ENCODE results near the gene KCNN4. TPM values are rescaled to one million over a fixed set of nuclear protein-coding genes. Genes with fewer than 3 reads are reported as not detected.

The KCNN4 gene
- total RNA-seq, result 3.9 and 6.1 TPM in 2 replicates

GRCh38 chr19:43780706-43781525 lies at the start of gene KCNN4:
KCNN4 (minus strand) TSS chr19:43780973; CDS start chr19:43780861, 112 bp downstream.

GRCh38 chr19:43826787-43827754 lies 46.3 kb upstream of the KCNN4 start, which contains the start of gene ZNF283:
ZNF283 (plus strand) TSS chr19:43827321; CDS start chr19:43833505, 6,184 bp downstream.

GRCh38 chr19:43802216-43802951 lies 21.6 kb upstream of the KCNN4 start, which contains the start of gene LYPD5:
LYPD5 (minus strand) TSS chr19:43802447; CDS start chr19:43802380, 67 bp downstream.

DNA sequence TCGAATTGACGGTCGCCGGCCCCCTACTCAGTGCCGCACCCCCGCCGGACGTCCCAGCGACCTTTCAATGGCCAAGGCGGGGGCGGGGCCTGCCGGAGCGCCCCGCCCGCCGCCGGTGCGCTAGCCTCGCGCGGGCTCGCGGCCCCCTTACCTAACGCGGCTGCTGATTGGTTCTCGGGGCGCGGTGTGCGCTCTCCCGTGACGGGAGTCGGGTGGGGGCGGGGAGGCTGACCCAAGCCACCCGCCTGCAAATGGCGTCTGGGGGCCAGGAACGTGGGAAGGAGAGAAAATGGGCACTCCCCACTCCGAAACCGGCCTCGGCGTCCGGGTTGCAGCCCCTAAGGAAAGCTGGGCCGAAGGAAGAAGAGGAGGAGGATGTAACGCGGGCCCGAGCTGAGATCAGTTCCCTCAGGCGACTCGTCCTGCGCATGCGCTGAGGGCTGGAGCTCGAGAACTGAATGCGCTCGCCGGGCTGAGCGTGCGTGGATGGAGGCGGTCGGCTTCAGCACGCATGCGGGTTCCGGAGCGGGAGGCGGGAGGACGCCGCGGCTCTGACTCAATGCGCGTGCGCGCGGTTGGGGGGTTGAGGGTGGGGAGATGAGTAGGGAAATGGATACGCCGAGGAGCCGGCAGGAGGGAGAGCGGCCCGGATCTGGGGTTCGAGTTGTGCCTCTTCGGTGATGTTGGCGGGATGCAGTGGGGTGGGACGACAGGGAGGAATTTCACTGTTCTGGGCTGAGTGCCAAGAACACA lies 26.1 kb downstream of the KCNN4 start, which contains the start of gene SMG9:
TSS of gene SMG9 (minus strand) at position 460 of the 753 bp plus-strand sequence. CDS start 4,221 bp downstream, outside the sequence.

Other genes starting within 250 kb of the KCNN4 start
- gene ZNF575, start 247.8 kb downstream of the KCNN4 start, total RNA-seq, result 0.11 and 0.26 TPM in 2 replicates
- 13.7 and 18.6 TPM in 2 replicates for gene XRCC1, start 205.4 kb downstream of the KCNN4 start, total RNA-seq
- gene PINLYP, start 205.2 kb downstream of the KCNN4 start, total RNA-seq, result 1.8 and 3.8 TPM in 2 replicates
- 18.3 and 19.3 TPM in 2 replicates for gene IRGQ, start 184.8 kb downstream of the KCNN4 start, total RNA-seq
- 7.1 and 9.1 TPM in 2 replicates for gene ZNF576, start 184.4 kb downstream of the KCNN4 start, total RNA-seq
- gene SRRM5, start 168.9 kb downstream of the KCNN4 start, total RNA-seq, result not detected in 2 replicates
- gene ZNF428, start 161.3 kb downstream of the KCNN4 start, total RNA-seq, result 17.7 and 21.6 TPM in 2 replicates
- gene CADM4, start 141.1 kb downstream of the KCNN4 start, total RNA-seq, result 0.26 and 0.43 TPM in 2 replicates
- 36.2 and 38.2 TPM in 2 replicates for gene PLAUR, start 110.8 kb downstream of the KCNN4 start, total RNA-seq
- not detected in 2 replicates for gene IRGC, start 64.9 kb downstream of the KCNN4 start, total RNA-seq
- gene SMG9, start 26.0 kb downstream of the KCNN4 start, total RNA-seq, result 16.5 and 16.8 TPM in 2 replicates
- gene LYPD5, start 21.5 kb upstream of the KCNN4 start, total RNA-seq, result 0.65 and 1.1 TPM in 2 replicates
- gene ZNF283, start 46.3 kb upstream of the KCNN4 start, total RNA-seq, result 19.1 and 20.4 TPM in 2 replicates
- 1.3 and 5.9 TPM in 2 replicates for gene ZNF404, start 103.0 kb upstream of the KCNN4 start, total RNA-seq
- 13.9 and 22.3 TPM in 2 replicates for gene ZNF45, start 154.3 kb upstream of the KCNN4 start, total RNA-seq
- gene ZNF221, start 170.3 kb upstream of the KCNN4 start, total RNA-seq, result 10.5 and 15.5 TPM in 2 replicates
- 9.9 and 11.7 TPM in 2 replicates for gene ZNF155, start 203.2 kb upstream of the KCNN4 start, total RNA-seq
- gene ZNF230, start 222.0 kb upstream of the KCNN4 start, total RNA-seq, result 4.8 and 5.2 TPM in 2 replicates
- 7.2 and 11.3 TPM in 2 replicates for gene ZNF222, start 244.4 kb upstream of the KCNN4 start, total RNA-seq

Data from articular chondrocyte of knee joint (primary cell).